Measurements from ENCODE around the gene IGSF21.

DNA sequence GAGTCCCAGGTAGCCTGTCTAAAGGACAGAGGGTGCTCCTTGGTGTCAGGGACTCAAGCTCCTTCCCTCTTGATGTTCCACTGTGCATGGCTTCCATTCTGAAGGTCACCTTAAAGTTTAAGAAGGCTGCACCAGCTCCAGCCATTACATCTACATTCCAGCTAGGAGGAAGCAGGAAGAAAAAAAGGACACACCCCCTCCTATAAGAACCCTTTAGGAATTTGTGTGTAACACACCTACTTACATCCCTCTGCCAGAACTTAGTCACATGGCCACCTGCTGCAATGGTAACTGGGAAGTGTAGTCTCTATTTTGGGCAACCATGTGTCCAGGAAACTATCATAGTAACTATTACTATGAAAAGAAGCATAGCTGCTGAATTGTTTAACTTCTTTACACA is 211.5 kb downstream of the IGSF21 start:
- TF ChIP-seq, protein P1, sequence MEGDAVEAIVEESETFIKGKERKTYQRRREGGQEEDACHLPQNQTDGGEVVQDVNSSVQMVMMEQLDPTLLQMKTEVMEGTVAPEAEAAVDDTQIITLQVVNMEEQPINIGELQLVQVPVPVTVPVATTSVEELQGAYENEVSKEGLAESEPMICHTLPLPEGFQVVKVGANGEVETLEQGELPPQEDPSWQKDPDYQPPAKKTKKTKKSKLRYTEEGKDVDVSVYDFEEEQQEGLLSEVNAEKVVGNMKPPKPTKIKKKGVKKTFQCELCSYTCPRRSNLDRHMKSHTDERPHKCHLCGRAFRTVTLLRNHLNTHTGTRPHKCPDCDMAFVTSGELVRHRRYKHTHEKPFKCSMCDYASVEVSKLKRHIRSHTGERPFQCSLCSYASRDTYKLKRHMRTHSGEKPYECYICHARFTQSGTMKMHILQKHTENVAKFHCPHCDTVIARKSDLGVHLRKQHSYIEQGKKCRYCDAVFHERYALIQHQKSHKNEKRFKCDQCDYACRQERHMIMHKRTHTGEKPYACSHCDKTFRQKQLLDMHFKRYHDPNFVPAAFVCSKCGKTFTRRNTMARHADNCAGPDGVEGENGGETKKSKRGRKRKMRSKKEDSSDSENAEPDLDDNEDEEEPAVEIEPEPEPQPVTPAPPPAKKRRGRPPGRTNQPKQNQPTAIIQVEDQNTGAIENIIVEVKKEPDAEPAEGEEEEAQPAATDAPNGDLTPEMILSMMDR (IDR thresholded peaks at IDR 0.05; ENCODE audit: low read depth, low read length): no peak
- no peak for TF ChIP-seq EZH2phosphoT487 (IDR thresholded peaks at IDR 0.05; ENCODE audit: low read depth)

Data from OCI-LY3 (cell line).